H1 (cell line): ENCODE data around the gene GPANK1. TPM values are rescaled to one million over a fixed set of nuclear protein-coding genes. Genes with fewer than 3 reads are reported as not detected.

Experiments used
- CTCF ChIA-PET: fragments of 300-600 bp; sonication (Branson Sonifier 250); formaldehyde crosslinking; loops from one replicate; lab custom pipeline; 2021; ENCODE audit not compliant: partially characterized antibody; lab: Charles Lee
- POLR2A ChIA-PET: fragments of 300-600 bp; sonication (Branson Sonifier 250); formaldehyde crosslinking; loops from one replicate; lab custom pipeline; 2021; ENCODE audit warnings: inconsistent platforms; ENCODE audit not compliant: partially characterized antibody; lab: Charles Lee
- DNase-seq, 2 experiments: peaks; one replicate each; pipeline versions ENCODE4 v3.0.0 to v3.0.0-alpha.2; 2010 to 2022; ENCODE audit warnings: low spot score in 2 of 2, low read depth in 1 of 2, mixed read lengths in 1 of 2
- FAIRE-seq: peaks from 2 replicates; lab custom pipeline; 2011; peaks lifted over from hg19 to GRCh38; lab: Jason Lieb, UNC
- H2AFZ ChIP-seq: 2 replicates; pipeline ENCODE4 v1.8.1; 2012; ENCODE audit warnings: low read length, inconsistent platforms
- H2AK5ac ChIP-seq: 2 replicates; pipeline ENCODE4 v1.6.1; 2013; ENCODE audit warnings: low read depth, low read length
- H2BK120ac ChIP-seq: replicated peaks from 2 replicates; pipeline ENCODE3; 2013; ENCODE audit warnings: low read depth, low read length, inconsistent platforms
- H2BK12ac ChIP-seq: 2 replicates; pipeline ENCODE4 v1.6.1; 2013; ENCODE audit warnings: low read depth, low read length
- H2BK15ac ChIP-seq: 2 replicates; pipeline ENCODE4 v1.6.1; 2013; ENCODE audit warnings: low read length
- H2BK20ac ChIP-seq: 2 replicates; pipeline ENCODE4 v1.6.1; 2013; ENCODE audit warnings: low read length
- H2BK5ac ChIP-seq: 2 replicates; pipeline ENCODE4 v1.6.1; 2013; ENCODE audit warnings: low read depth, low read length
- H3K14ac ChIP-seq: 2 replicates; pipeline ENCODE4 v1.6.1; 2013; ENCODE audit warnings: inconsistent platforms; ENCODE audit not compliant: insufficient read length
- H3K18ac ChIP-seq: 2 replicates; pipeline ENCODE4 v1.6.1; 2013; ENCODE audit warnings: low read length; ENCODE audit errors: extremely low read depth
- H3K23ac ChIP-seq: 2 replicates; pipeline ENCODE4 v1.6.1; 2013; ENCODE audit warnings: inconsistent platforms; ENCODE audit not compliant: insufficient read length
- H3K23me2 ChIP-seq: 2 replicates; pipeline ENCODE4 v1.6.1; 2013; ENCODE audit warnings: low read depth, low read length
- H3K27ac ChIP-seq: 2 replicates; pipeline ENCODE4 v1.6.1; 2011; ENCODE audit warnings: low read depth, low read length, inconsistent platforms
- H3K27me3 ChIP-seq, 4 experiments: replicated peaks in 1 of 4; 1 replicate in 1 of 4; 2 replicates in 3 of 4; pipeline versions ENCODE4 v1.6.1 to v1.8.1; 2011 to 2013; ENCODE audit warnings: low read length in 3 of 4, mild to moderate bottlenecking in 3 of 4, inconsistent platforms in 2 of 4, mixed read lengths in 2 of 4, moderate library complexity in 1 of 4; ENCODE audit not compliant: control insufficient read depth in 3 of 4, insufficient read depth in 3 of 4; ENCODE audit errors: extremely low read depth in 1 of 4
- H3K36me3 ChIP-seq, 4 experiments: 2 replicates each; pipeline versions ENCODE4 v1.6.1 to v1.8.1; 2011 to 2013; ENCODE audit warnings: mild to moderate bottlenecking in 4 of 4, low read length in 3 of 4, moderate library complexity in 2 of 4, control low read depth in 1 of 4, inconsistent platforms in 1 of 4; ENCODE audit not compliant: insufficient read depth in 4 of 4, control insufficient read depth in 2 of 4
- H3K4ac ChIP-seq: replicated peaks from 2 replicates; pipeline ENCODE3; 2013; ENCODE audit warnings: low read length, low read depth, mixed read lengths, inconsistent platforms; ENCODE audit not compliant: insufficient read length
- H3K4me1 ChIP-seq, 4 experiments: replicated peaks in 1 of 4; 1 replicate in 1 of 4; 2 replicates in 3 of 4; pipeline versions ENCODE4 v1.6.1 to v1.8.1; 2011 to 2013; ENCODE audit warnings: low read length in 3 of 4, inconsistent platforms in 2 of 4, mixed read lengths in 1 of 4; ENCODE audit not compliant: insufficient read depth in 4 of 4, control insufficient read depth in 3 of 4
- H3K4me2 ChIP-seq, 2 experiments: 2 replicates each; pipeline versions ENCODE4 v1.6.1 to v1.8.1; 2011 to 2013; ENCODE audit warnings: low read depth in 2 of 2, low read length in 2 of 2, control low read depth in 1 of 2, inconsistent platforms in 1 of 2, mild to moderate bottlenecking in 1 of 2; ENCODE audit not compliant: insufficient read depth in 1 of 2
- H3K4me3 ChIP-seq, 4 experiments: fragments of 200-600, 300-600 bp in 1 of 4; sonication (generic), shearing (Covaris generic), sonication (Bioruptor Twin) in 1 of 4; 2 replicates each; pipeline versions ENCODE4 v1.5.1 to v1.8.1; 2011 to 2016; ENCODE audit warnings: low read length in 4 of 4, low read depth in 3 of 4, control low read depth in 2 of 4, inconsistent platforms in 2 of 4, mild to moderate bottlenecking in 2 of 4, mixed read lengths in 1 of 4, moderate library complexity in 1 of 4; ENCODE audit not compliant: insufficient read depth in 2 of 4; ENCODE audit errors: extremely low read depth in 1 of 4
- H3K56ac ChIP-seq: replicated peaks from 2 replicates; pipeline ENCODE3; 2013; ENCODE audit warnings: low read depth, mild to moderate bottlenecking, mixed read lengths, low read length, inconsistent platforms; ENCODE audit not compliant: insufficient read length
- H3K79me1 ChIP-seq: 2 replicates; pipeline ENCODE4 v1.6.1; 2013; ENCODE audit warnings: low read depth, low read length, control low read depth
- H3K79me2 ChIP-seq, 2 experiments: 2 replicates each; pipeline versions ENCODE4 v1.6.1 to v1.8.1; 2012 to 2013; ENCODE audit warnings: low read length in 2 of 2, mild to moderate bottlenecking in 2 of 2, inconsistent platforms in 1 of 2; ENCODE audit not compliant: insufficient read depth in 2 of 2, control insufficient read depth in 1 of 2
- H3K9ac ChIP-seq, 4 experiments: replicated peaks in 1 of 4; 1 replicate in 1 of 4; 2 replicates in 3 of 4; pipeline versions ENCODE4 v1.6.1 to v1.8.1; 2011 to 2013; ENCODE audit warnings: low read depth in 3 of 4, low read length in 3 of 4, control low read depth in 2 of 4, mild to moderate bottlenecking in 2 of 4, moderate library complexity in 2 of 4, inconsistent platforms in 1 of 4; ENCODE audit errors: extremely low read depth in 1 of 4
- H3K9me3 ChIP-seq, 2 experiments: 2 replicates each; pipeline versions ENCODE4 v1.6.1 to v1.8.1; 2012 to 2013; ENCODE audit warnings: mild to moderate bottlenecking in 2 of 2, moderate library complexity in 2 of 2, control low read depth in 1 of 2, inconsistent platforms in 1 of 2, low read depth in 1 of 2, low read length in 1 of 2, mixed read lengths in 1 of 2; ENCODE audit not compliant: insufficient read depth in 2 of 2
- H4K20me1 ChIP-seq, 2 experiments: replicated peaks in 1 of 2; 2 replicates each; pipeline versions ENCODE3 to v1.8.1; 2011 to 2013; ENCODE audit warnings: inconsistent platforms in 2 of 2, low read length in 2 of 2, mild to moderate bottlenecking in 1 of 2; ENCODE audit not compliant: insufficient read depth in 2 of 2, control insufficient read depth in 1 of 2
- H4K5ac ChIP-seq: 2 replicates; pipeline ENCODE4 v1.6.1; 2013; ENCODE audit warnings: low read length, low read depth, mixed read lengths, inconsistent platforms; ENCODE audit not compliant: insufficient read length
- H4K8ac ChIP-seq: 2 replicates; pipeline ENCODE4 v1.8.0; 2013; ENCODE audit warnings: mild to moderate bottlenecking, moderate library complexity, low read length, inconsistent platforms; ENCODE audit not compliant: insufficient read depth; ENCODE audit errors: extremely low read depth
- H4K91ac ChIP-seq: replicated peaks from 2 replicates; pipeline ENCODE3; 2013; ENCODE audit warnings: low read length, mixed read lengths, inconsistent platforms; ENCODE audit not compliant: insufficient read length
- ASH2L ChIP-seq: fragments of 200-600, 300-600 bp; sonication (generic); IDR thresholded peaks from one replicate; pipeline ENCODE4 v1.7.1; 2017; ENCODE audit warnings: low read length
- BRCA1 ChIP-seq: IDR thresholded peaks from 2 replicates; pipeline ENCODE4 v1.6.1; 2012; ENCODE audit warnings: low read depth, low read length, improper control_type of control experiment
- CREB1 ChIP-seq: IDR thresholded peaks from 2 replicates; pipeline ENCODE4 v1.6.1; 2012; ENCODE audit warnings: inconsistent platforms
- CTBP2 ChIP-seq: IDR thresholded peaks from 2 replicates; pipeline ENCODE4 v1.7.0; 2011; ENCODE audit warnings: borderline replicate concordance, mild to moderate bottlenecking, moderate library complexity, mixed read lengths, low read length; ENCODE audit not compliant: insufficient read depth, insufficient read length
- HDAC6 ChIP-seq: IDR thresholded peaks from one replicate; pipeline ENCODE4 v1.7.1; 2012; ENCODE audit warnings: low read depth, mild to moderate bottlenecking, inconsistent platforms, low read length, moderate library complexity
- KDM5A ChIP-seq: fragments of 200-600 bp; IDR thresholded peaks from 2 replicates; pipeline ENCODE4 v1.7.1; 2012; ENCODE audit warnings: mild to moderate bottlenecking, low read length, inconsistent platforms, mixed read lengths
- NRF1 ChIP-seq: IDR thresholded peaks from 2 replicates; pipeline ENCODE4 v1.6.1; 2011; ENCODE audit warnings: mild to moderate bottlenecking, low read depth, low read length, improper control_type of control experiment
- POLR2AphosphoS5 ChIP-seq: IDR thresholded peaks from 2 replicates; pipeline ENCODE4 v1.6.1; 2011; ENCODE audit warnings: low read depth, low read length
- SP1 ChIP-seq: IDR thresholded peaks from 2 replicates; pipeline ENCODE4 v1.6.1; 2011; ENCODE audit warnings: low read depth, low read length
- TCF12 ChIP-seq: IDR thresholded peaks from 2 replicates; pipeline ENCODE4 v1.6.1; 2011; ENCODE audit warnings: low read depth, mild to moderate bottlenecking, low read length
- ZNF274 ChIP-seq: IDR thresholded peaks from 2 replicates; pipeline ENCODE4 v1.7.0; 2012; ENCODE audit warnings: low read length, borderline replicate concordance; ENCODE audit errors: extremely low read depth
- WGBS, 2 experiments: shearing (Covaris generic) in 1 of 2; methylation state at CpG; one replicate each; pipeline versions ENCODE4 v1.1.6 to v1.1.7; 2013 to 2015; ENCODE audit warnings: low lambda C conversion rate in 2 of 2, mixed read lengths in 2 of 2, inconsistent platforms in 1 of 2, low coverage in 1 of 2, missing lambda C conversion rate in 1 of 2; ENCODE audit not compliant: insufficient replicate concordance in 2 of 2, insufficient coverage in 1 of 2, insufficient read length in 1 of 2; ENCODE audit errors: extremely low coverage in 1 of 2, missing lambda C conversion rate in 1 of 2; 5-methylcytosine and 5-hydroxymethylcytosine counted together
- polyA plus RNA-seq, 7 experiments: library from polyadenylated mRNA; depleted of rRNA in 3 of 7; stranded (reverse) in 5 of 7; unstranded in 2 of 7; fragments of >200 nt in 5 of 7; fragments of 200-250 nt in 2 of 7; gene quantifications; 1 replicate in 5 of 7; 2 replicates in 1 of 7; 4 replicates in 1 of 7; pipeline versions ENCODE4 v1.2.1 to v1.2.3, GENCODE V29; 2011 to 2013; ENCODE audit warnings: missing spikeins in 2 of 7, mixed read lengths in 2 of 7
- total RNA-seq: library from RNA; stranded (reverse); fragmentation: NEBNext Ultra II Directional; extraction: Animal tissue kit (Norgen Biotek cat#: 25700); gene quantifications from 2 replicates; pipeline ENCODE4 v1.2.1, GENCODE V29; 2021

GPANK1 gene
- total and polyA plus RNA-seq, 2 of the 8 experiments (the other 6 are each of a cell fraction or from before 2014, with no cell fraction given) = 24.5 to 30.2 TPM

- peaks cover 0 to 26% of the 10 kb centered on the region in 2 experiments; a peak in 2 of 4 replicates for H3K79me2 ChIP-seq
- no peak for FAIRE-seq
Observed at GRCh38 chr6:31658158-31658688, 6.6 kb downstream of the GPANK1 start.

More at GRCh38 chr6:31658158-31658688, 6.6 kb downstream of the GPANK1 start:
- Histone ChIP-seq H2BK20ac (no peak overlapping the region), H3K9me3 (no peaks in the 10 kb centered on the region), H3K14ac (no peak overlapping the region), H2BK12ac (no peak overlapping the region), H4K20me1 (peaks cover 0 to 3% of the 10 kb centered on the region in 2 experiments), H3K4me3 (no peak overlapping the region), H3K4me2 (no peak overlapping the region; a peak in 1 of 4 replicates), H2AFZ (no peak overlapping the region), H3K23ac (no peak overlapping the region), H2BK5ac (no peak overlapping the region), H4K5ac (no peak overlapping the region), H3K4ac (no peak overlapping the region), H2BK120ac (no peak overlapping the region), H3K27me3 (no peaks in the 10 kb centered on the region), H4K91ac (no peak overlapping the region), H4K8ac (no peak overlapping the region), H3K27ac (no peak overlapping the region), H3K36me3 (peaks cover 4 to 13% (median 9%) of the 10 kb centered on the region in 4 experiments; a peak in 6 of 8 replicates), H3K4me1 (peaks cover 0 to 7% (median 2%) of the 10 kb centered on the region in 4 experiments; a peak in 3 of 7 replicates), H2BK15ac (no peak overlapping the region), H3K23me2 (peaks cover 4% of the 10 kb centered on the region; the same call in 1 of the 2 replicates), H3K9ac (no peak overlapping the region), H3K56ac (no peak overlapping the region), H2AK5ac (no peak overlapping the region), H3K18ac (no peak overlapping the region), H3K79me1 (peaks cover 9% of the 10 kb centered on the region)
- WGBS, 2 experiments = 67% methylated on average over 4 of the region's 4 CpGs; no CpG with 5 or more reads in 1 of the 2 experiments
- ChIA-PET POLR2A (interaction anchor here (1.5 to 25.5 kb wide), 5 partner anchors 6 to 116 kb away, joined by 6 to 883 read pairs (median 52); partner anchors contain the start of genes AIF1, ATP6V1G2, C6orf47 and CSNK2B), CTCF (interaction anchor here (1.0 to 3.2 kb wide), 3 partner anchors 108 to 115 kb away, joined by 6 to 9 read pairs (median 7); no protein-coding TSS in a partner anchor)
- DNase-seq = no peak
- no peak for TF ChIP-seq BRCA1
- TF ChIP-seq HDAC6 = no peak
- TF ChIP-seq ASH2L = no peak
- no peak for TF ChIP-seq CREB1
- no peak for TF ChIP-seq POLR2AphosphoS5
- TF ChIP-seq KDM5A = no peak
- TF ChIP-seq SP1 = no peak
- TF ChIP-seq ZNF274 = no peak
- no peak for TF ChIP-seq CTBP2
- no peak for TF ChIP-seq NRF1
- no peak for TF ChIP-seq TCF12
